ENCODE results near the gene RPH3AL. TPM values are rescaled to one million over a fixed set of nuclear protein-coding genes. Genes with fewer than 3 reads are reported as not detected.

The RPH3AL gene
- total RNA-seq, 1 experiment from 2014 or later = 2.5 TPM

DNA sequence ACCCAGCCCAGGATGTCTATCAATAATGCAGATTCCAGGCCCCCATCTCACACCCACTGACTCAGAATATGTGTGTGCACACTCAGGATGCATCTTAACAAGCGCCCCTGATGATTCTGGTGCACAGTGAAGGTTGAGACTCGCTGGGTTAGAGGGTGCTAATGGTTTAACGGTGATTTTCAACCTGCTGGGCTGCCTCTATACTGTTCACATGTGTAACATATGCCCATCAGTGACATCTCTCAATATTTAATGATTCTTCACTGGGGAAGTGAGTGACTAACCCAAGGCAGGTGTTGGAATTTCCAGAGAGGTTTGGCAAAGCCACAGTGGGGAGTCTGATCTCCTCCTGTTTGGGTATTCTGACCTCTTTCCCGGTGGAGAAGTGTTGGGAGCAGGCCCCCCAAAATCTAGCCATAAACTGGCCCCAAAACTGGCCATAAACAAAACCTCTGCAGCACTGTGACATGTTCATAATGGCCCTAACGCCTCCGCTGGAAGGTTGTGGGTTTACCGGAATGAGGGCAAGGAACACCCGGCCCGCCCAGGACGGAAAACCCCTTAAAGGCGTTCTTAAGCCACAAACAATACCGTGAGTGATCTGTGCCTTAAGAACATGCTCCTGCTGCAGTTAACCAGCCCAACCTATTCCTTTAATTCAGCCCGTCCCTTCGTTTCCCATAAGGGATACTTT is 167.0 kb downstream of the RPH3AL start:
- Histone ChIP-seq H3K4me1 (replicated peaks) (no peaks in the 10 kb centered on the region), H3K27me3 (replicated peaks) (peaks cover 28% of the 10 kb centered on the region), H3K4me3 (no peak overlapping the region), H3K36me3 (no peaks in the 10 kb centered on the region), H3K9me3 (replicated peaks) (no peaks in the 10 kb centered on the region), H3K27ac (no peak overlapping the region)
- no peak for DNase-seq (ENCODE audit: low read depth in 1 of 2, low spot score in 2 of 2)

GRCh38 chr17:183021-183420 is 169.6 kb downstream of the RPH3AL start:
- Histone ChIP-seq H3K4me3 (no peak overlapping the region), H3K27ac (no peak overlapping the region), H3K36me3 (no peaks in the 10 kb centered on the region), H3K4me1 (replicated peaks) (no peaks in the 10 kb centered on the region), H3K27me3 (replicated peaks) (peaks cover 51% of the 10 kb centered on the region), H3K9me3 (replicated peaks) (no peaks in the 10 kb centered on the region)
- DNase-seq (ENCODE audit: low read depth in 1 of 2, low spot score in 2 of 2) = no peak

GRCh38 chr17:182050-182751 is 170.4 kb downstream of the RPH3AL start:
- H3K9me3 ChIP-seq (replicated peaks) = no peaks in the 10 kb centered on the region
- no peaks in the 10 kb centered on the region for H3K36me3 ChIP-seq
- H3K27me3 ChIP-seq (replicated peaks) = peaks cover 53% of the 10 kb centered on the region
- no peak overlapping the region for H3K27ac ChIP-seq
- no peak overlapping the region for H3K4me3 ChIP-seq
- H3K4me1 ChIP-seq (replicated peaks) = no peaks in the 10 kb centered on the region
- no peak for DNase-seq (ENCODE audit: low read depth in 1 of 2, low spot score in 2 of 2)

GRCh38 chr17:181245-182049 is 171.2 kb downstream of the RPH3AL start, which contains the start of gene DOC2B:
DOC2B (minus strand) TSS chr17:181650; CDS start chr17:181479, 171 bp downstream.
- H3K27me3 ChIP-seq (replicated peaks) = peaks cover 53% of the 10 kb centered on the region
- no peak for DNase-seq (ENCODE audit: low read depth in 1 of 2, low spot score in 2 of 2)
- H3K9me3 ChIP-seq (replicated peaks) = no peaks in the 10 kb centered on the region
- H3K36me3 ChIP-seq = no peaks in the 10 kb centered on the region
- H3K4me1 ChIP-seq (replicated peaks) = no peaks in the 10 kb centered on the region
- no peak within 1 kb of the TSS for H3K4me3 ChIP-seq
- H3K27ac ChIP-seq = no peak within 1 kb of the TSS

DNA sequence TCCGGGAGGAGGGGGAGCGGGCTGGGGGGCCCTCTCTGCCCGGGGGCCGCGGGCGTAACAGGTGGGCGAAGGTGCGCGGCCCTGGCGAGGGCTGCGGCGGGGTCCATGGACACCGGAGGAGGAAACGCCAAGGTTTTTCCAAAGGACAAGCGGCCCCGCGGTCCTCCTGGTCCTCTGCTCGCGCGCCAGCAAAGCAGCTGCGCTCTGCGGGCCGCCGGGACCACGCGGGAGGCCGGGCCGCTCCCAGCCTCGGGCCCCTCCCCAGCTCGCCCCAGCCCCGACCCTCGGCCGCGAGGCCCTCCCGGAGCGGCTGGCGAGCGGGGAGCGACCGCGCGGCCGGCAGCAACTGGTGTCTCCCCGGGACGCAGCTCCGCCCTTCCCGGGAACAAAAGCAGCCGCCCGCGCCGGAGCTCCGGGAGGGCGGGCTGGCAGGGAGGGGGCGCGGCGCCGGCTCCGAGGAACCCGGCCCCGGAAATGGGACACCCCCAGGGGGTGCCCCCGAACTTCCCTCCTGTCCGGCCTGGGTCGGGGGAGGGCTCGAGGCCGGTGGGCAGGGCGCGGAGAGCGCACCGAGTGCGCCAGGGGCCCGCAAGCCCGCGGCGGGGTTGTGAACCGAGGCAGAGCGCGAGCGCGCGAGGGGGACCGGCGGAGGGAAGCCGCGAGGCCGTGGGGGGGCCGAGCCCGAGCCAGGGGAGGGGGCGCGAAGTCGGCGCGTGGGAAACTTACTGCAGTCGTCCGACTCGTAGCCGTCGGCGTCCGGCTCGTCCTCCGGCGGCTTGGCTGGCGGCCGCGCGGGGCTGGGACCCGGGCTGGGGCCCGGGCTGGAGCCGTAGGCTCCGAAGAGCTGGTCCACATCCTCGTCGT is 172.0 kb downstream of the RPH3AL start:
- H3K27ac ChIP-seq = no peak overlapping the region
- peaks cover 50% of the 10 kb centered on the region for H3K27me3 ChIP-seq (replicated peaks)
- DNase-seq (ENCODE audit: low read depth in 1 of 2, low spot score in 2 of 2) = no peak
- no peaks in the 10 kb centered on the region for H3K9me3 ChIP-seq (replicated peaks)
- no peaks in the 10 kb centered on the region for H3K36me3 ChIP-seq
- H3K4me3 ChIP-seq = no peak overlapping the region
- H3K4me1 ChIP-seq (replicated peaks) = no peaks in the 10 kb centered on the region

GRCh38 chr17:179781-180380 is 172.7 kb downstream of the RPH3AL start:
- Histone ChIP-seq H3K36me3 (no peaks in the 10 kb centered on the region), H3K27me3 (replicated peaks) (peaks cover 50% of the 10 kb centered on the region), H3K4me1 (replicated peaks) (no peaks in the 10 kb centered on the region), H3K9me3 (replicated peaks) (no peaks in the 10 kb centered on the region), H3K4me3 (no peak overlapping the region), H3K27ac (no peak overlapping the region)
- no peak for DNase-seq (ENCODE audit: low read depth in 1 of 2, low spot score in 2 of 2)

DNA sequence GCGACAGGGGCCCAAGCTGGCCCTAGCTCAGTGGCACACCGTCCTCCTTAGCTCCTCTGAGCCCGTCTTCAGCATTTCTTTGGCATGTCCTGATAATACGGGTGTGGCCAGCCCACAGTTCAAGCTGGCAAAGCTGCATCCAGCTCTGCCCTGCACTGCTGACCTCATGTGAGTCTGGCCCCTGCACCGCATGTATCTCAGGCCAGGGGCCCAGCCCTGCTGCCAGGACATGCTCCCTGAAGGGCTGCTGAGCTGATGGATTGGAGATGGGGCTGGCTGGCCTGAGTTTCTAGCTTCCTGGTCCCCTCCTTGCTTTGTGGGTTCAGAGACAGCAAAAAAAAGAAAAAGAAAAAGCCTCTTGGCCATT is 173.6 kb downstream of the RPH3AL start:
- H3K36me3 ChIP-seq = no peaks in the 10 kb centered on the region
- peaks cover 50% of the 10 kb centered on the region for H3K27me3 ChIP-seq (replicated peaks)
- H3K4me3 ChIP-seq = no peak overlapping the region
- no peak for DNase-seq (ENCODE audit: low read depth in 1 of 2, low spot score in 2 of 2)
- no peaks in the 10 kb centered on the region for H3K9me3 ChIP-seq (replicated peaks)
- H3K4me1 ChIP-seq (replicated peaks) = no peaks in the 10 kb centered on the region
- no peak overlapping the region for H3K27ac ChIP-seq

DNA sequence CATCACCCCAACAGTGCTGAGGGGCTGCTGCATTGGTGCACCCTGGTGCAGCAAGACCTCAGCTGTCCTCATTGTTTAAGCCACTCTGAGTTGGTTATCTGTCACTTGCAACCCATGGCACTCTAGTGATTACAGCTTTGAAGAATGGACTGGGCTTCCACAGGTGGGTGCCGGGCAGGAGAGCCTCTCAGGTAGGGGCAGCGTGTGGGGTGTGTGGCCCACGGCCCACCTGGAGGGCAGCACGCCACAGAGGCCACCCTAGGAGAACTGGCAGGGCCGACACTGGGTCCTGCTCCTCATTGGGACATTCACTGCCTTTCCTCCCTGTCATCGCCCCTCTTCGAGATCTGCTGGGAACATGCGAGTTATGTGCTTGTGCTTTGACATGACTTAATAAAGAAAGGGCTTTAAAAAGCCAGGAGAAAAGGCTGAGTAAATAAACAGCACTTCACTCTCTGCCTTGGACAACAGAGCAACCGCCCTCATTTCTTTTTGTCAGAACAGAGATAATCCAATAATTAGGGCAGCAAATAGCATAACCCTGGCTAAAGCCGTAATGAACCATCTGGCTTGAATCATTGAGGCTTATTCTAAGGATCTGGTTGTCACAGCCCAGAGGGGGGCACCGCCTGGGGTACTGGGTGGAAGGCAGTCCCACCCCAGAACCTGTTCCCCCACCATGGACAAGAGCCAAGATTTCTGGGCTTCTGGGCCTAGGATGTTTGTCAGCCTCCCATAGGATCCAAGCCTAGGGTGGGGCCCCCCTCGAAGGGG is 174.1 kb downstream of the RPH3AL start:
- DNase-seq (ENCODE audit: low read depth in 1 of 2, low spot score in 2 of 2) = no peak
- H3K4me1 ChIP-seq (replicated peaks) = no peaks in the 10 kb centered on the region
- H3K27me3 ChIP-seq (replicated peaks) = peaks cover 50% of the 10 kb centered on the region
- H3K27ac ChIP-seq = no peak overlapping the region
- H3K9me3 ChIP-seq (replicated peaks) = no peaks in the 10 kb centered on the region
- no peaks in the 10 kb centered on the region for H3K36me3 ChIP-seq
- H3K4me3 ChIP-seq = no peak overlapping the region

DNA sequence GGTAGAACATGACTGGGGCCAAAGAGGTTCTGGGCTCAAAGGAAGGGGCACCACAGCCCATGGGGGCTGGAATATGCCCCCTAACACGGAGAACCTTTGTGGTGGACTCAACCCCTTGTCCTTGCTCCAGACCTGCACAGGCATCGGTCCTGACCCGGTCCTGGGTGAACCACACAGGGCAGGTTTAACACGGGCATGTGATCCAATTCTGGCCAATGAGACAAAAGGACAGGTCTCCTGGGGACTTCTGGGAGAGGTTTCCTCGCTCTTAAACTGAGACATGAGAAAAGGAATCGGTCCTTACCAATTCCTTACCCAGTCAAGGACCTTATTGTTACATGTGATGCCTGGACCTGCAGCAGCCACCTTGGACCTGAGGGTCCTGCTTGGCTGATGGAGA is 174.8 kb downstream of the RPH3AL start:
- H3K27me3 ChIP-seq (replicated peaks) = peaks cover 44% of the 10 kb centered on the region
- no peaks in the 10 kb centered on the region for H3K36me3 ChIP-seq
- no peaks in the 10 kb centered on the region for H3K9me3 ChIP-seq (replicated peaks)
- no peak for DNase-seq (ENCODE audit: low read depth in 1 of 2, low spot score in 2 of 2)
- no peak overlapping the region for H3K4me3 ChIP-seq
- H3K27ac ChIP-seq = no peak overlapping the region
- H3K4me1 ChIP-seq (replicated peaks) = no peaks in the 10 kb centered on the region

DNA sequence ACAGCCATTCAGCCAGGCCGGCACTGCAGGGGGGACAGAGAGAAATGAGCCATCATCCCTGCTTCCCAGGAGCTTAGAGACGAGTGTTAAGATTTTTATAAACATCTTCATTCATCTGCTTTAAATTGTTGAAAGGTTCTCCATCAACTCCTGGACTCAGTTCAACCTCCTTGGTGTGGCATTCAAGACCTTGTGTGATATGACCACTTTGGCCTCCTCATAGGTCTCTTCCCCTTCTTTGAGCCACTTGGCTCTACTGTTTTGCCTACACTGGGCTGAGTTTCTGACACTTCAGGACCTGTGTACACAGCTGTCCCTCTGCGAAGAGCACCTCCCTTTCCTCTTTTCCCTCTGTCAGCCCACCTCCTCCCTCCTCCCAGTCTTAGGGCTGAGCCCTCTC is 175.5 kb downstream of the RPH3AL start:
- DNase-seq (ENCODE audit: low read depth in 1 of 2, low spot score in 2 of 2) = no peak
- Histone ChIP-seq H3K27me3 (replicated peaks) (peaks cover 38% of the 10 kb centered on the region), H3K36me3 (no peaks in the 10 kb centered on the region), H3K27ac (no peak overlapping the region), H3K4me1 (replicated peaks) (no peaks in the 10 kb centered on the region), H3K4me3 (no peak overlapping the region), H3K9me3 (replicated peaks) (no peaks in the 10 kb centered on the region)

DNA sequence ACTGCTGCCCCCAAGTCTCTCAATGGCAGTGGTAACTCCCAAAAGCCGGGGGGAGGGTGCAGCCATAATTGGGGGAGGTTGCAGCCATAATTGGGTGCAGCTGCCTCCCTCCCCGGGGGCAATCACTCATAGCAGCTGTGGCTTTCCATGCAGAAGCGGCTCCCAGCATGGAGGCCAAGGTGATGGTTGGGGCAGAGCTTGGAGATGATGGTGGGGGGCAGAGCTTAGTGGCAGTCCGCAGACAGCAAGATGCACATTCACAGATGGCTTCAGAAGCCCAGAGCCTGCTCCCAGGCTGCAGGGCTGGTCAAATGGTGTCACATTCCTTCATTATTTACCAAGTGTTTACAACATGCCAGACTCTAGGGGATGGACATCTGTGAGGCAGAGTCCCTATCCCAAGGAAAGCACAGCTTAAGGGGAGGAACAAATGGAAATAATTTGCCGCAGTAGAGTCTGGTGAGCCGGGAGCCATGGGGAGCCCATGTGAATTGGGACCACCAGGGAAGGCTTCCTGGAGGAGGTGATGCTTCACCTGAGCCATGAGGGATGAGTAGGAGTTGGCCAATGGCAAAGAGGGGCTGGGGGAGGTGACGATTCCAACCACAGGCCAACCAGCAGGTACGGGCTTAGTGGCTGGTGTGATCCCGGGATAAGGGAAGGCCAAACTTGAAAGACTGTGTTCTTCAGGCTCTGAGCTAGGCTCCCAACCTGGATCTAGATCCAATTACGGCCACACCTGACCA is 179.3 kb downstream of the RPH3AL start:
- peaks cover 5% of the 10 kb centered on the region; the same call in 1 of the 2 replicates for H3K27me3 ChIP-seq (replicated peaks)
- no peak overlapping the region for H3K4me3 ChIP-seq
- H3K9me3 ChIP-seq (replicated peaks) = no peaks in the 10 kb centered on the region
- DNase-seq (ENCODE audit: low read depth in 1 of 2, low spot score in 2 of 2) = no peak
- H3K4me1 ChIP-seq (replicated peaks) = no peaks in the 10 kb centered on the region
- no peak overlapping the region for H3K27ac ChIP-seq
- no peaks in the 10 kb centered on the region for H3K36me3 ChIP-seq

- H3K9me3 ChIP-seq (replicated peaks) = no peaks in the 10 kb centered on the region
These were observed 180.2 kb downstream of the RPH3AL start for GRCh38 chr17:172401-172800.

More at GRCh38 chr17:172401-172800, 180.2 kb downstream of the RPH3AL start:
- no peaks in the 10 kb centered on the region for H3K36me3 ChIP-seq
- DNase-seq (ENCODE audit: low read depth in 1 of 2, low spot score in 2 of 2) = no peak
- H3K27me3 ChIP-seq (replicated peaks) = no peaks in the 10 kb centered on the region
- H3K4me3 ChIP-seq = no peak overlapping the region
- no peak overlapping the region for H3K27ac ChIP-seq
- no peaks in the 10 kb centered on the region for H3K4me1 ChIP-seq (replicated peaks)

Measured in SJSA1 (cell line).